Neutrophil (primary cell): ENCODE data around the gene ZNF445.

ENCODE experiments used
- H3K27ac ChIP-seq: fragments of 200-600 bp; sonication (generic); 2 replicates; pipeline ENCODE4 v1.5.1; 2016; ENCODE audit warnings: mild to moderate bottlenecking, moderate library complexity
- H3K27me3 ChIP-seq: fragments of 200-600 bp; sonication (generic); 2 replicates; pipeline ENCODE4 v1.6.0; 2016; ENCODE audit warnings: mild to moderate bottlenecking
- H3K36me3 ChIP-seq: fragments of 200-600 bp; sonication (generic); 2 replicates; pipeline ENCODE4 v1.5.1; 2017
- H3K4me1 ChIP-seq, 2 experiments: fragments of 200-600 bp in 1 of 2; sonication (generic) in 1 of 2; 1 replicate in 1 of 2; 2 replicates in 1 of 2; pipeline versions ENCODE4 v1.5.1 to v1.6.1; 2013 to 2016; ENCODE audit warnings: low read depth in 1 of 2, low read length in 1 of 2, mild to moderate bottlenecking in 1 of 2, moderate library complexity in 1 of 2; ENCODE audit not compliant: control insufficient read depth in 1 of 2, insufficient read depth in 1 of 2
- H3K4me3 ChIP-seq, 2 experiments: fragments of 200-600 bp in 1 of 2; sonication (generic) in 1 of 2; 1 replicate in 1 of 2; 2 replicates in 1 of 2; pipeline ENCODE4 v1.5.1; 2013 to 2016; ENCODE audit warnings: low read depth in 1 of 2, low read length in 1 of 2, mild to moderate bottlenecking in 1 of 2, moderate library complexity in 1 of 2
- H3K9me3 ChIP-seq: fragments of 200-600 bp; sonication (generic); 2 replicates; pipeline ENCODE4 v1.5.1; 2016
- CTCF ChIP-seq: fragments of 200-600 bp; sonication (generic); IDR thresholded peaks from 2 replicates; pipeline ENCODE4 v1.5.1; 2016; ENCODE audit warnings: antibody characterized with exemption

ZNF445 gene

GRCh38 chr3:44392489-44392888 is 85.0 kb downstream of the ZNF445 start:
- H3K4me3 ChIP-seq: no peak overlapping the region
- no peaks in the 10 kb centered on the region for H3K4me1 ChIP-seq
- H3K27me3 ChIP-seq: no peaks in the 10 kb centered on the region
- peaks cover 10% of the 10 kb centered on the region for H3K36me3 ChIP-seq
- no peak for TF ChIP-seq CTCF
- peaks cover under 1% of the 10 kb centered on the region for H3K9me3 ChIP-seq
- H3K27ac ChIP-seq: no peak overlapping the region

DNA sequence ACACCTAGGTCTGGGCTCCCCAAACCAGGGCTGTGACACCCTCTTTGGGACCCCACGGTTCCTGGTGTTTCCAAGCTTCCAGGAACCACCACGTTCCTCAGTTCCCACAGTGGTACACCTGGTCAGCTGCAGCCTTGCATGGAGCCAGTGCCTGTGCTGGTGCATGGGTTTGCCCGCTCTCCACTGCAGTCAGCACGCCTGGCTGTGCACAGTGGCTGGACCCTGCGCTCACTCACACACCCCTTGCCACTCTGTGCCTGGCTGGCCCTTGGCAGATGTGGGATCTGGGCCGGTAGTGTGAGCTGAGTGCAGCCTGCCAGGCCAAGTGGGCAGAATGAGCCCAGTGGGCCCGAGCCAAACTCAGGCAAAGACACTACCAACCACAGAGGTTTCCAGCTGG is 90.1 kb downstream of the ZNF445 start:
- TF ChIP-seq CTCF: no peak
- H3K9me3 ChIP-seq: peaks cover 6% of the 10 kb centered on the region
- H3K36me3 ChIP-seq: no peaks in the 10 kb centered on the region
- H3K27ac ChIP-seq: no peak overlapping the region
- no peaks in the 10 kb centered on the region for H3K27me3 ChIP-seq
- H3K4me1 ChIP-seq: no peaks in the 10 kb centered on the region
- no peak overlapping the region for H3K4me3 ChIP-seq
